Neuronal stem cell (in vitro differentiated cells): Measurements from ENCODE around the gene PAPPA.

Source experiments
- DNase-seq: peaks from one replicate; pipeline ENCODE4 v3.0.0-alpha.2; 2013; ENCODE audit warnings: low spot score
- H2AFZ ChIP-seq: one replicate; pipeline ENCODE4 v1.6.1; 2013; ENCODE audit warnings: mild to moderate bottlenecking, low read length, inconsistent platforms
- H2AK5ac ChIP-seq: 2 replicates; pipeline ENCODE4 v1.6.1; 2013; ENCODE audit warnings: low read depth, mild to moderate bottlenecking, inconsistent platforms, low read length, moderate library complexity, mixed read lengths
- H2BK120ac ChIP-seq: 2 replicates; pipeline ENCODE4 v1.6.1; 2013; ENCODE audit warnings: low read depth, mild to moderate bottlenecking, inconsistent platforms, low read length, moderate library complexity, mixed read lengths
- H2BK12ac ChIP-seq: one replicate; pipeline ENCODE4 v1.6.1; 2013; ENCODE audit warnings: low read length, inconsistent platforms
- H2BK15ac ChIP-seq: 2 replicates; pipeline ENCODE4 v1.6.1; 2013; ENCODE audit warnings: mild to moderate bottlenecking, low read length, inconsistent platforms, mixed read lengths
- H2BK5ac ChIP-seq: one replicate; pipeline ENCODE4 v1.6.1; 2013; ENCODE audit warnings: inconsistent platforms, mild to moderate bottlenecking, low read length, moderate library complexity
- H3K14ac ChIP-seq: one replicate; pipeline ENCODE4 v1.6.1; 2013; ENCODE audit warnings: low read length, inconsistent platforms
- H3K18ac ChIP-seq: 2 replicates; pipeline ENCODE4 v1.6.1; 2013; ENCODE audit warnings: low read length, inconsistent platforms
- H3K23ac ChIP-seq: 2 replicates; pipeline ENCODE4 v1.6.1; 2013; ENCODE audit warnings: low read depth, mild to moderate bottlenecking, mixed read lengths, low read length, inconsistent platforms; ENCODE audit not compliant: poor library complexity
- H3K27ac ChIP-seq: replicated peaks from 3 replicates; pipeline ENCODE4 v1.5.1; 2013; ENCODE audit warnings: low read length, inconsistent platforms
- H3K27me3 ChIP-seq, 3 experiments: 2 replicates each; pipeline ENCODE4 v1.6.1; 2013; ENCODE audit warnings: low read length in 3 of 3, mild to moderate bottlenecking in 2 of 3, inconsistent platforms in 1 of 3, low read depth in 1 of 3, mixed read lengths in 1 of 3, moderate library complexity in 1 of 3; ENCODE audit not compliant: control insufficient read depth in 3 of 3, insufficient read depth in 3 of 3
- H3K36me3 ChIP-seq, 2 donors: replicated peaks in 1 of 2; 2 replicates each; pipeline ENCODE4 v1.6.1; 2013; ENCODE audit warnings: low read length in 2 of 2; ENCODE audit not compliant: control insufficient read depth in 2 of 2, insufficient read depth in 2 of 2
- H3K4ac ChIP-seq: 2 replicates; pipeline ENCODE4 v1.6.1; 2013; ENCODE audit warnings: inconsistent platforms, mild to moderate bottlenecking, low read length, moderate library complexity
- H3K4me1 ChIP-seq, 2 donors: 1 replicate in 1 of 2; 2 replicates in 1 of 2; pipeline ENCODE4 v1.6.1; 2013; ENCODE audit warnings: low read length in 2 of 2, low read depth in 1 of 2; ENCODE audit not compliant: control insufficient read depth in 2 of 2, insufficient read depth in 1 of 2
- H3K4me2 ChIP-seq: one replicate; pipeline ENCODE4 v1.6.1; 2013; ENCODE audit warnings: mild to moderate bottlenecking, low read length, inconsistent platforms; ENCODE audit not compliant: insufficient read depth, poor library complexity, severe bottlenecking
- H3K4me3 ChIP-seq, 2 donors: 2 replicates each; pipeline ENCODE4 v1.5.1; 2013; ENCODE audit warnings: low read length in 2 of 2, mild to moderate bottlenecking in 2 of 2, inconsistent platforms in 1 of 2, moderate library complexity in 1 of 2
- H3K79me1 ChIP-seq: one replicate; pipeline ENCODE4 v1.6.1; 2013; ENCODE audit warnings: low read depth, mild to moderate bottlenecking, inconsistent platforms, low read length, moderate library complexity
- H3K9ac ChIP-seq: one replicate; pipeline ENCODE4 v1.6.1; 2013; ENCODE audit warnings: mild to moderate bottlenecking, low read depth, low read length, inconsistent platforms; ENCODE audit not compliant: poor library complexity
- H3K9me3 ChIP-seq, 2 donors: replicated peaks in 1 of 2; 2 replicates each; pipeline versions ENCODE3 to v1.6.1; 2013; ENCODE audit warnings: low read length in 2 of 2, mild to moderate bottlenecking in 2 of 2, inconsistent platforms in 1 of 2, low read depth in 1 of 2, mixed read lengths in 1 of 2, moderate library complexity in 1 of 2; ENCODE audit not compliant: control insufficient read depth in 2 of 2, insufficient read depth in 1 of 2
- H4K8ac ChIP-seq: one replicate; pipeline ENCODE4 v1.6.1; 2013; ENCODE audit warnings: low read depth, mild to moderate bottlenecking, inconsistent platforms, low read length, moderate library complexity
- H4K91ac ChIP-seq: one replicate; pipeline ENCODE4 v1.6.1; 2013; ENCODE audit warnings: low read length, low read depth, mild to moderate bottlenecking, inconsistent platforms; ENCODE audit not compliant: poor library complexity
- WGBS, 2 donors: extraction: QIAGEN DNeasy Blood & Tissue Kit; methylation state at CpG; one replicate each; pipeline ENCODE4 v1.1.7; 2013; ENCODE audit warnings: missing lambda C conversion rate in 2 of 2, mixed read lengths in 1 of 2; ENCODE audit not compliant: insufficient read length in 2 of 2, insufficient replicate concordance in 1 of 2; ENCODE audit errors: extremely low coverage in 2 of 2; 5-methylcytosine and 5-hydroxymethylcytosine counted together

PAPPA gene

GRCh38 chr9:116142706-116143492, 10.7 kb upstream of the PAPPA start:
- Histone ChIP-seq H4K91ac (no peak overlapping the region), H2BK5ac (no peak overlapping the region), H3K4me1 (no peaks in the 10 kb centered on the region), H3K23ac (no peak overlapping the region), H2AK5ac (no peak overlapping the region), H3K14ac (no peak overlapping the region), H3K9me3 (no peaks in the 10 kb centered on the region), H2BK15ac (no peak overlapping the region), H3K4me2 (no peak overlapping the region), H4K8ac (no peak overlapping the region), H3K79me1 (no peaks in the 10 kb centered on the region), H3K27ac (no peak overlapping the region), H3K4me3 (no peak overlapping the region), H2BK12ac (no peak overlapping the region), H3K4ac (no peak overlapping the region), H3K9ac (no peak overlapping the region), H3K36me3 (no peaks in the 10 kb centered on the region), H2AFZ (no peak overlapping the region), H3K27me3 (peaks cover 0 to 5% (median 0%) of the 10 kb centered on the region in 3 experiments), H2BK120ac (no peak overlapping the region), H3K18ac (no peak overlapping the region)
- no peak for DNase-seq
- WGBS, 2 donors = no CpG with 5 or more reads among the region's 5 CpGs

GRCh38 chr9:116144038-116144437, 9.6 kb upstream of the PAPPA start:
- no peaks in the 10 kb centered on the region for H3K36me3 ChIP-seq
- no peak overlapping the region for H3K18ac ChIP-seq
- H4K8ac ChIP-seq = no peak overlapping the region
- H2BK120ac ChIP-seq = no peak overlapping the region
- H4K91ac ChIP-seq = no peak overlapping the region
- H3K4me2 ChIP-seq = no peak overlapping the region
- no peak overlapping the region for H3K23ac ChIP-seq
- no peak overlapping the region for H3K4ac ChIP-seq
- H3K14ac ChIP-seq = no peak overlapping the region
- no peak for DNase-seq
- no peak overlapping the region for H3K4me3 ChIP-seq
- no peak overlapping the region for H2AK5ac ChIP-seq
- H2BK5ac ChIP-seq = no peak overlapping the region
- no peak overlapping the region for H3K27ac ChIP-seq
- H3K9me3 ChIP-seq = no peaks in the 10 kb centered on the region
- H3K4me1 ChIP-seq = no peaks in the 10 kb centered on the region
- no peak overlapping the region for H2BK12ac ChIP-seq
- WGBS, 2 donors = no CpG with 5 or more reads among the region's 5 CpGs
- no peak overlapping the region for H3K9ac ChIP-seq
- no peaks in the 10 kb centered on the region for H3K79me1 ChIP-seq
- H2AFZ ChIP-seq = no peak overlapping the region
- no peaks in the 10 kb centered on the region for H3K27me3 ChIP-seq
- H2BK15ac ChIP-seq = no peak overlapping the region

- Histone ChIP-seq H2AK5ac (no peak overlapping the region), H3K18ac (no peak overlapping the region), H2BK12ac (no peak overlapping the region), H2BK5ac (no peak overlapping the region), H4K91ac (no peak overlapping the region), H3K4ac (no peak overlapping the region), H3K79me1 (no peaks in the 10 kb centered on the region), H2BK120ac (no peak overlapping the region), H3K9ac (no peak overlapping the region), H3K27ac (no peak overlapping the region), H3K4me2 (no peak overlapping the region), H3K9me3 (no peaks in the 10 kb centered on the region), H3K27me3 (no peaks in the 10 kb centered on the region), H3K4me3 (no peak overlapping the region), H2BK15ac (no peak overlapping the region), H4K8ac (no peak overlapping the region), H3K4me1 (no peaks in the 10 kb centered on the region), H3K14ac (no peak overlapping the region), H2AFZ (no peak overlapping the region), H3K36me3 (no peaks in the 10 kb centered on the region), H3K23ac (no peak overlapping the region)
- no peak for DNase-seq
- 100% methylated on average over 1 of the region's 2 CpGs; no CpG with 5 or more reads in 1 of the 2 donors for WGBS, 2 donors
Observed at GRCh38 chr9:116144555-116144954, 9.0 kb upstream of the PAPPA start.

- Histone ChIP-seq H3K36me3 (no peaks in the 10 kb centered on the region), H2AK5ac (no peak overlapping the region), H3K23ac (no peak overlapping the region), H3K9me3 (no peaks in the 10 kb centered on the region), H3K9ac (no peak overlapping the region), H3K27ac (no peak overlapping the region), H3K4ac (no peak overlapping the region), H3K4me1 (no peaks in the 10 kb centered on the region), H4K8ac (no peak overlapping the region), H4K91ac (no peak overlapping the region), H3K14ac (no peak overlapping the region), H3K18ac (no peak overlapping the region), H3K4me2 (no peak overlapping the region), H2BK12ac (no peak overlapping the region), H3K27me3 (no peaks in the 10 kb centered on the region), H2BK120ac (no peak overlapping the region), H3K4me3 (no peak overlapping the region), H2BK15ac (no peak overlapping the region), H3K79me1 (no peaks in the 10 kb centered on the region), H2BK5ac (no peak overlapping the region), H2AFZ (no peak overlapping the region)
- DNase-seq = no peak
Observed at GRCh38 chr9:116145036-116145435, 8.6 kb upstream of the PAPPA start.
